SK-N-SH (cell line): ENCODE results near the gene USP47.

Experiments
- MXI1 ChIP-seq: IDR thresholded peaks from 2 replicates; pipeline ENCODE4 v1.6.1; 2012; ENCODE audit warnings: mild to moderate bottlenecking, low read depth, low read length, improper control_type of control experiment
- RAD21 ChIP-seq: IDR thresholded peaks from 2 replicates; pipeline ENCODE4 v1.6.1; 2012; ENCODE audit warnings: mild to moderate bottlenecking, low read length
- TF ChIP-seq, protein P1 (sequence below): fragments of 200-600 bp; sonication (generic); IDR thresholded peaks from 2 replicates; pipeline ENCODE4 v1.6.1; 2017; ENCODE audit warnings: antibody characterized with exemption, mild to moderate bottlenecking, moderate library complexity

DNA sequence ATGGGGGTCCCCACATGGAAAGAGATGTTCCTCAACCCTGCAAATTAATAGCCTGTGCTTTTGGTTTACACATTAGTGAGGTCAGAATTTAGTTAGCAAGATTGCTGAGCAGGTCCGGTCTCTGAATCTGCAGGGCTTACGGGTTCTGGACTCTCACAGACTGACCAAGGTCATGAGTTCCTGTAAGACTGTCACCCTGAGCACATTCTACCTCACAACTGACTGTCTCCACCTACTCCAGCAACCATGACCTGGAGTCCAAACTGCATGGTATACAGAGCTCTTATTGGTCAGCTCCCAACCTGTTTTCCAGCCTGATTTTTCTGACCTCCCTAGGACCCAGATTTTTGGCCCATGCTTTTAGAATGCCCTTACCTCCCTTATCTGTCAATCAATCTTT is 138.4 kb downstream of the USP47 start:
- TF ChIP-seq, protein P1, sequence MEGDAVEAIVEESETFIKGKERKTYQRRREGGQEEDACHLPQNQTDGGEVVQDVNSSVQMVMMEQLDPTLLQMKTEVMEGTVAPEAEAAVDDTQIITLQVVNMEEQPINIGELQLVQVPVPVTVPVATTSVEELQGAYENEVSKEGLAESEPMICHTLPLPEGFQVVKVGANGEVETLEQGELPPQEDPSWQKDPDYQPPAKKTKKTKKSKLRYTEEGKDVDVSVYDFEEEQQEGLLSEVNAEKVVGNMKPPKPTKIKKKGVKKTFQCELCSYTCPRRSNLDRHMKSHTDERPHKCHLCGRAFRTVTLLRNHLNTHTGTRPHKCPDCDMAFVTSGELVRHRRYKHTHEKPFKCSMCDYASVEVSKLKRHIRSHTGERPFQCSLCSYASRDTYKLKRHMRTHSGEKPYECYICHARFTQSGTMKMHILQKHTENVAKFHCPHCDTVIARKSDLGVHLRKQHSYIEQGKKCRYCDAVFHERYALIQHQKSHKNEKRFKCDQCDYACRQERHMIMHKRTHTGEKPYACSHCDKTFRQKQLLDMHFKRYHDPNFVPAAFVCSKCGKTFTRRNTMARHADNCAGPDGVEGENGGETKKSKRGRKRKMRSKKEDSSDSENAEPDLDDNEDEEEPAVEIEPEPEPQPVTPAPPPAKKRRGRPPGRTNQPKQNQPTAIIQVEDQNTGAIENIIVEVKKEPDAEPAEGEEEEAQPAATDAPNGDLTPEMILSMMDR, result no peak
- TF ChIP-seq RAD21 (no peak), MXI1 (no peak)
